Stimulated activated CD4-positive, alpha-beta T cell treated with anti-CD3 and anti-CD28 coated beads, Interleukin-1b, Interleukin-23, amount 100 ng/mL, for 4 hours (primary cell): ENCODE data around the gene CUL3.

Source experiments
- DNase-seq, 2 donors: peaks; one replicate each; pipeline ENCODE4 v3.0.0-alpha.2; 2020; ENCODE audit warnings: low read depth in 2 of 2

The CUL3 gene

DNA sequence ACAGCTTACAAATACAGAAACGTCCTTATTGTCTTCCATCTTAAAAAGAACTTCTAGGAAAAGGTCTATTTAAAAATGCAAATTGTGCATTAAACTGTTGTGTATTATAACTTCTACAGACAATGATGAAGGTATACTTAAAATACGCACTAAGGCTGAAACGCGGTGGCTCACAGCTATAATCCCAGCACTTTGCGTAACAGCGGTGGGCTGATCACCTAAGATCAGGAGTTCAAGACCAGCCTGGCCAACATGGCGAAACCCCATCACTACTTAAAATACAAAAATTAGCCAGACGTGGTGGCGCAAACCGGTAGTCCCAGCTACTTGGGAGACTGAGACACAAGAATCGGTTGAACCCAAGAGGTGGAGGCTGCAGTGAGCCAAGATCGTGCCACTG, 4.9 kb downstream of the CUL3 start:
- DNase-seq, result no peak

DNA sequence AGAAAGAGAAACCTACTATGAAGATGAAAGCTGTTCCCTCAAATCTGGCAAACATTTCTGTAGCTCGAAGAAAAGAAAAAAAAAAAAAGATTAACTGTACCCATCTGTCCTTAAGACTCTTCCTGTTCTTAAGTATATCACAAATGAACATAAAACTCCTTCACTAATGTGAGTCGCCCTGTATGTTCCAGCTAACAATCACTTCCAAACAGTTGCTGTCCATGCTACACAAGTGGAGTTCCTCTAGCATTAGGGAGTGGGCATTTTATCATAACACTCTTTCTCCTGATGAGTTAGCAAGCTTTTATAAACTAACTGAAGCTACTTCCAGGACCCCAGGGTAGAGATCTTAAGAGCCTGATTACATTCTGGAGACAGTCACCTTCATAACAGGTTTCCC, 5.8 kb downstream of the CUL3 start:
- no peak for DNase-seq

DNA sequence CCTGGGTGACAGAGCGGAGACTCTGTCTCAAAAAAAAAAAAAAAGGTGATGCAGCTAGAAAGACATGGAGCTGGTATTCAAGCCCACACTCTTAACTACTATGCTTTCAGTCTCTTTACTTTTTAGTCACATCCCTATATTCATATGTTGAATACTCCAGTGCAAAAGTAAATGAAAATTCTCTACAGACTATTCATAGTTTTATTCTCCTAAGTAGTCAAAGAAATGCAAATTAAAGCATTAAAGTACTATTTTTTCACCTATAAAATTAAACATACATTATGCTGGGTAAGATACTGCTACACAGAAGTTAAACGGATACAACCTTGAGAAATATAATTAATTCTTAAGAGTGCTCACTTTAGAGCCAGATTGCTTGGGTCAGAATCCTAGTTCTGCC, 7.6 kb downstream of the CUL3 start:
- no peak for DNase-seq

DNA sequence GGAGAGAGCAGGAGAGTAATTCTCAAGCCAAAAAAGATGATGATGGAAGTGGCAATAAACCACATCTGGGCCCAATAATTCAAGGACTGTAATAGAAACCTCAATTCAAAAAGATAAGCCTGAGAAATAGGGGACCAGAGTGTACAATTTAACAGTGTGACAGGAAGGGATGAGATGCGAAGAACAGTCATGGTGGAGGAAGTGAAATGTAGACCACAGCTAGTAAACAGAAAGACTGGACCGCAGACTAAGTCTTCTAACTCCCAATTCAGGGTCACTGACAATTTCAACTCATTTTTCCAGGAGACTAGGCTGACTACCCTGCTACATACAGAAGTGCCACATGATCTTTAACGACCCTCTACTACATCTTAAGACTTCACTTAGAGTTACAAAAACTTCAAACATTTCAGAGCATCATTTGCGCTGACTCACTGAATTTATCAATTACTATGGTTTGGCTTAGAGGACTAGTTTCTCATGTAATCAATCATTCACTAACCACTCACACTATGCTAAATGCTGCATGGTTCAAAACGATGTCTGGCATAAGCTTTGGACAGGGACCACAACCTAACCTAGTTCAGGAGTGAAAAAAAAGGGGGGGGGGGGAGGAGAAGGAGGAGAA, 9.0 kb downstream of the CUL3 start:
- no peak for DNase-seq

DNA sequence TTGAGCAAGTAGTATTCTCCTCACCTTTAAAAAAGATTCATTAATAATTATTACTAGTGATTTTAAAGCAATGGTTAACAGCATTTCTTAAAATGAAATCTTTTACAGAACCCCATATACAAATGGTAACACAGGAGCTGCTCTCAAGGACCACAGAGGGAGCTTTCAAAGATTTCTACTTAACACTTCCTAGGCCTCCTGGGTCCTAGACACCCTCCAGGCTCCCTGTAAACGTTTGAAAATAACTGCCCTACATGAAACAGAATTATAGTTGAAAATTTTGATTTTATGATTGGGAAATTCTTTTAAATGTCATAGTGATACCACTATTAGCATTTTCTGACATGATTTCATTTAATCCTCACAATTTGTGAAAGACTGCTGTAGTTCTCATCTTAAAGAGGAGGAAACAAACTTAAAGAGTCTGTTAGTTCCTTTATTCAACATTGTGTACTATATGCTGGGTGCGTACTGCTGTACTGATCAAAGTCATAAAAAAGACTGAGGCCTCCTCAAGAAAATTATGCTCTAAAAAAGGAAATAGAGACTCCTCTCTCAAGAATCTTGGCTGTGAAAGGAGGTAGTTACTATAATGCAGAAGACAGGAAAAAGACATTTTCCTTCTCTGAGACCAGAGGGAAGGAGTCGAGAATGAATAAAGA, 10.6 kb downstream of the CUL3 start:
- DNase-seq, result no peak

DNA sequence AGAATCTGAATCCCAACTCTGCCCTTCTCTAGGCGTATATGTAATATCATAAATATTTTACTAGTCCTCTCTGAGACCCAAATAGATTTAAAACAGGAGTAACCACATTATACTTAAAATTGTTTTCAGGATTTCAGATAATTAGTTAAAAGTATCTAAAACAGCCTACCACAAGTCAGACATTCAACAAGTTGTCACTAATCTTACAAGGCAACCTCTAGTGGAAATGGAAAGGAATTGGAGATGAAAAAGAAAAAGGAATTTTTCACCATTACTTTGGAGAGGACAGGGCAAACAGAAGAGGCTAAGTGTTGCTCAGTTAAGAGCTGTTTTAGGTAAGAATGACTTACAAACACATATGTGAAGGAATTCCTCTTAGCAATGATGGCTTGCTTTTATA, 11.4 kb downstream of the CUL3 start:
- DNase-seq, result no peak

DNA sequence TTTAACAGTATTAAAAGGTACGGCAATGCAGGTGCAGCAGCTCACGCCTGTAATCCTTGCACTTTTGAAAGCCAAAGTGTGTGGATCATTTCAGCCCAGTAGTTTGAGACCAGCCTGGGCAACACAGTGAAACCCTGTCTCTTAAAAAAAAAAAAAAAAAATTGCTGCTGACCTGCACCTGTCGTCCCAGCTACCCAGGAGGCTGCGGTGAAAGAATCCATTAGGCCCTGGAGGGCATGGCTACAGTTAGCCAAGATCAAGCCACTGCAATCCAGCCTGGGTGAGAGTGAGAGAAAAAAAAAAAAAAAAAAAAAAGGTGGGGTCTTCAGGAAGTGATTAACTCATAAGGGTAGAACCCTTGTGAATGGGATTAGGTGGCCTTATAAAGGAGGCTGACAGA, 12.8 kb downstream of the CUL3 start:
- no peak for DNase-seq

DNA sequence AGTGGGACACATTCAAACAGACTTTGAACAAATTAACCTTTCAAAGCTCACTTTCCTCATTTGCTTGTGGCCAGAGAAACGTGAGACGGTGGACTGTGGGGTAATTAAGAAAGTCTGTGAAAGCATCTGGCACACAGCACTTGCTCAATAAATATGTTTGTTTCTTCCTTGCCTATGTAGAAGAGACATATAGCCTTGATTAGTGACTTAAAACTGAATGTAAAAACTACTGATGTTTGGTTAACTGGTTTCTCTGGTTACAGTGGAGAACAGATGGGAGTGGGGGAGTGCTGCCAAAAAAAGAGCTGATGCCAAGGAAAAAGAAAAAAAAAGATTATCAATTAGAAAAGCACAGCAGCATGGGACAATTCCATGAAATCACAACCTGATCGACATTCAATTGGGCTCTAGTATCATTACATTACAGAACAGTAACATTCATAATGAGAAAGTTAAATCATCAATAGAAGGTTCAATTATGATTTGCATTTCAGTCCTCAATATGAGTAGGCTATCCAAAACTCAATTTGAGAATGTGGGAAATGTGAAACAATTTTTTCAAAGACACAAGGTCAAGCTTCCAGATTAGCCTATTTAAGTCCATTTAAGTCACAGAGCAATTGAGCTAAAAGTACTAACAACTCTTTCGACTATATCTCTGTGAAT, 14.7 kb downstream of the CUL3 start:
- DNase-seq, result no peak

DNA sequence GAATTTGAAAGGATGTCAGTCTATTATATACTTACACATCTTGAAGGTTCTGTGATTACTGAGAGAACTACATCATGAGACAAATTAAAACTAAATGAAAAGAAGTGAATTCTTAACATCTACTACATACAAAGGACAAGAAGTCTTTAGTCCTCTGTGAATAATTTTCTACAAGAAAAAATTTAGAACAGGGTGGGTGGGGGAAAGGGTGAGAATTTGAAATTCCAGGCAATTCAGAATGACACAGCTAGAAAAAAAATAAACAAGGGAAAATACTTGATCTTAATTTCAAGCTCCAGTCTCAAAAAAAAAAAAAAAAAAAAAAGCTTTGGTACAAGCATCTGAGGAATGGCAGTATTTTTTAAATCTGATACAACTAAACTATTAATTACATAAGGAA, 15.5 kb downstream of the CUL3 start:
- DNase-seq, result no peak

DNA sequence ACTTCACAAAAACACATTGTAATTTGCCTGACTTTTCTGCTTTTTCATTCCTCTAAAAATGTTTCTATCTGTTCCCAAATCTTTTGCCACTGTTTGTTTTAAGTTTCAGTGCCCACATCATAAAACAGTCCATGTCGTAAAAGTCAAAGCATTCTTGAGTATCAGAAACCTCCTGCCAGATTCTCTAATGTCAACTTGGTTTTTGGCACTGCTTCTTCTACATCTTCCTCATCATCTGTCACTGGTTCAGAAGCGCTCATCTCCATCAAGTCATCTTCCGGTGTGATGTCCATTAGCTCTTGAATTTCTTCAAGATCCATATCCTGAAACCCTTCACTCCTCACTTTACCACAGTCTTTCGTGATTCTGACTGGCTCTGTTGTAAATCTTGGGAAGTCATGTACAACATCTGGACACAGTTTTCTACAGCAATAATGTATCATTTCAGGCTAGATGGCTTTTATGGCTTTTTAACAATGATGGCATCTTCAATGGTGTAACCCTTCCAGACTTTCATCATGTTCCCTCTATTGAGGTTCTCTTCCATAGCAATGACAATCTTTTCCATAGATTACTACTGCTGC, 19.6 kb downstream of the CUL3 start:
- DNase-seq, result no peak

DNA sequence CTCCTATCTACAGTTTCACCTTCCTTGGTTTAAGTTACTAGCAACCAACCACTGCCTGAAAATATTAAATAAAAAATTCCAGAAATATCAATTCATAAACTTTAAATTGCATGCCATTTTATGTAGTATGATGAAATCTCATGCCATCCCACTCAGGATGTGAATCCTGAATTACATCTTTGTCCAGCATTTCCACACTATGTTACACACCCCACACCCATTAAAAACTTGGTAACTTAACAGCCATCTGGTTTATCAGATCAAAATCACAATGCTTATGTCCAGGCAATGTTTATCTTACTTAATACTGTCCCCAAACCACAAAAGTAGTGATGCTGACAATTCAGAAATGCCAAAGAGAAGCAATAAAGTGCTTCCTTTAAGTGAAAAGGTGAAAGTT, 21.6 kb downstream of the CUL3 start:
- no peak for DNase-seq

DNA sequence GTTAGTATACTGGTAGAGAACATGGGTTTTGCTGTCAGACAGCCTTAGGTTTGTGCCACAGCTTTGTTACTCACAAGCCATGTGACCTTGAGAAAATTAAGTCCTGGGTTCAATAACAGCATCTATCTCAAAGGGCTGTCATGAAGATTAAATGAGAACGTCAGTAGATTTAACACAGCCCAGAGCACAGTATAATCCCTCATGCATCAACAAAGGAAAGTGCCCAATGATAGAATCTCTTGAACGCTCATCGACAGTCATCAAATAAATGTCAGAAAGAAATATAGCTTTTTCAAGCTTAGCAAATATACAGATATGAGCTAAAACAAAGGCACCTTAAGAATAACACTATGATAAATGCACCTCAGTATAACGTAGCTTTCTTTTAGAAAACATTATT, 22.3 kb downstream of the CUL3 start:
- no peak for DNase-seq

DNA sequence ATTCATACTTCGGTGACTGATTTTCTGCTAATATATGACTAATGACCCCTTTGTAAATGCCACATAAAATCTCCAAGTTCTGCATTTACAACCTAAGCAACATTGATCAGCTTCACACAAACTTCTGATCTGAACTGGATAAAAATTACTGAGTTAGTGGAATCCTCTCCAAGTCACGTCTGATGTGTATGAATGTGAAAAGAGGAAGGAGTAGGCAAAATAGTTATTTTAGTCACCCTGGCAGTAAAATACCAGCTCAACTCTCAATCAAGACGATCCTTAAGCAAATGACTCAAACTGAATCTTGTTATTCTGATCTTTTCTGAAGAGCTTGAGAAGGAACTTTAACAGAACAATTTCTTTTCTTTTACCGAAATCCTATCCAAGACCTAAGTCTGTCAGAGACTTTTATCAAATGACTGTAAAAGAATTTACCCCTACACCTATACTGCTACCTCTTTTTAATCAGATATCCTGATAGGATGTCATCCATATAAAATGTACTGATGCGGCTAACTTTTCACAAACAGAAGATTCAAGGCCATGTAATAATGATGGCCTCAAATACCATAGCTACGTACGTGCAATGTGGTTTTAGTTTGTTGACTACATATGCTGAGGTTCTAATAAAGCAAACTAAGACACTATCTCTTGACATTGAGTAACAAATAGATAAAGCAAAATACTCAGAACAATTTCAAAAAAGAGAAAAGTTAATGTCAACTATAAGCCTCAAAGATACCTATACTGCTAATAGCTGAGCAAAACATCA, 23.7 kb downstream of the CUL3 start:
- DNase-seq, result no peak

DNA sequence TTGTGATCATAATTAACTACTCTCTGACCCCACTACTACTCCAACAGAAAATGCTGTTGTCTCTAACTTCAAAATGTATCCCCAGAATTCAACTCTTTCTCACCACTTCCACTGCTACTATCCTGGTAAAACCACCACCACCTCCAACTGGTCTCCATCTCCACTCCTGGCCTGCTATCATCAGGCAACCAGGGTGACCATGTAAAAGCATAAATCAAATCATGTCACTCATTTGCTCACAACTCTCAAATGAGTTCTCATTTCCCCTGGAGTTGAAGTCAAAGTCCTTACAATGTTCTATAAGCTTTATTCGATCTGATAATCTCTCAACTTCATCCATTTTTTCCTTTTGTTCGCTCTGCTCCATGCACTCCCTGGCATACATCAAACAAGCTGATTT, 24.6 kb downstream of the CUL3 start:
- no peak for DNase-seq

DNA sequence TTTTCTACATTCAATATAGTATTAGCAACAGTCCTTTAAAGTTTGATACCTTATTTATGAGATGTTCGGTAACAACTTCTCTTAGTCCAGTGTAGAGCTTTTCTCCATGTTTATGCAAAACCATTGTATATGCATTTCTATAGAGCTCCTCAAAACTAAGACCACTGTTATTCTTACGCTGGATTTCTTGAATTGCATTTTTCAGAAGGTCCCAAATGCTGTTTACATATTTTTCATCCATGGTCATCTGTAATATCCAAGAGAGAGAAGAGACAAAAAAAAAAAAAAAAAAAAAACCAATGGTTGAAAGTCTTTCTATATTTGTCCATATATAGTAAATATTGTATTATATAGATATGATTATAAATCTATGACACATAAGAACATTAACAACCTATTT, 27.6 kb downstream of the CUL3 start:
- DNase-seq, result no peak

DNA sequence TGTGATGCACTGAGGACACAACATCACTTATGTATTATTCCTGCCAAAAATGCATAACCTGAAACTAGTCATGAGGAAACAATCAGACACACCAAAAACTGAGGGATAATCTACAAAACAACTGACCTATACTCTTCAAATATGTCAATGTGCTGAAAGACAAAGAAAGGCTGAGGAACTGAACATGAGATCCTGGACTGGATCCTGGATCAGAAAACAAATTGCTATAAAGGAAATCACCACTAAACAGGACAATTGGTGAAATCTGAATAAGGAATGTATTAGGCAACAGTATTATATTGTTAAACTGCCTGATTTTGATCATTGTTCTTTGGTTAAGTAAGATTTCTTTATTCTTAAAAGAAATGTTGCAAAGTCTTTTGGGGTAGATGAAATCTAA, 28.8 kb downstream of the CUL3 start:
- DNase-seq, result no peak

DNA sequence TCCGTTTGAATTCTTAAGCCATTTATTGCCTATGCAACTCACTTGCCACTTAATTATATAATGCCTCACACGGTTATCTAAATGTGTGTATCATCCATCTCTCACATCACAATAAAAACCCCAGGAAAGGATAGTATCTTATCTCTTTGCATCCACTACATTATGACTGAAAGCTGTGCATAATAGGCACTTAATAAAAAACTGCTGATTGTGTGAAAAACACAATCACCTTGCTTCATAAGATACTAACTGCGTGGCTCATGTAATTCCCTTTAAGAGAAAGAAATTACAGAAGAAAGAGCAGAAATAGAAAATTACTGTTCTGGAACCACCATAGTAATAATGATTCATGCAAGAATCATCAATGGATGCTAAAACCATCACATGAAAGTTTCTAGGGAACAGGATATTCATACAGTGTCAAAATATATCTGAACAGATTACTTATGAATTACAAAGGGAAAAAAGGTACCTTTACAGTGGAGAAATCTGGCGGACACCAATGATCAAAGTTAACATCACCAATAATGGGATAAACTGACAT, 29.3 kb downstream of the CUL3 start:
- DNase-seq, result no peak

DNA sequence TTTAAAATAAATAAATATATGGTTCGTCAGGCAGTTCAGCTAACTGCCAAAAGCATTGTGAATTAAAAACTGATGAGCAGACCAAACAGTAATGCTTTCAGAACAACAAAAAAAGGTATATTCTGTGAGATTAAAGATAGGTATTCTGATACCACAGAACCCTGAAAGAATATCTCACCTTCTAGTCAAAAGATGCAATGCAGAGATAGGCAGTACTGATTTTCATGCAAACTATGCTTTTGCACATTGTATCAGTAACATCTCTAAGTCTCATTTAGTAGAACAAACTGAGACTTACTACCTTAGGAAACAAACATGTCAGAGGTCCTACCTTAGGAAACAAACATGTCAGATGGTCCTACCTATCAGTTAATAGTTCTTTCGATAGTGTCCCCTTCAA, 32.4 kb downstream of the CUL3 start:
- DNase-seq, result no peak

DNA sequence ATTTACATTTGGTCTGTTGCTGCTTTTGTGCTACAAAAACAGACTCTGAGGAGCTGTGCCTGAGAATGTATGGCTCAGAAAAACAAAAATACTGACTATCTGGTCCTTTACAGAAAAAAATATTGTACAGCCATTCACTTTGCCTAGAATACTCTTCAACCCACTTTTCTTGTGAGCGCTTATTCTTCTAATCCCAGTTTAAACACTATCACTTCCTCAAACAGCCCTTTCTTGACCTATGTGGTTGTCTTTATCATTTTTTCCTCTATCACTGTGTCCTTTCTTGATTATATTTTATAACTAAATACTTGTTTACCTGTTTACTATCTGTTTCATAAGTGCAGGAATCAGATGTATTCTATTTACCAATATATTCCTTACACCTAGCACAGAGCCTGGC, 33.5 kb downstream of the CUL3 start:
- DNase-seq, result no peak

DNA sequence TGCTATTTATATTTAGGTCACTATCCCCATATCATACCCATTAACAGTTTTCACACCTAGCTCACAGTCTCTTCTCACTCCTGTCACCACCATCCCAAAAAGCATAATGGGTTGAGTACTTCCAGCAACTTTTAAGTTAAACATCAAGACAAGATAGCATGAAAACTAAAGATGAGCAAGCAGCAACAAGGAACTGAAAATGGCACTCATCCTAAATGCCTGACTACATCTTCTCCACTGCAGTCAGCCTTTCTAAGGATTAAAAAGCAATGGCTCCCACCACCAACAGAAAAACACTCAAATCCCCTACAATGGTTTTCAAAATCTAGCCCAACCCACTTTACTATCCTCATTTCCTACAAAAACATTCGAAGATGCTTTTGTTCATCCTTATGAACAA, 38.2 kb downstream of the CUL3 start:
- no peak for DNase-seq

DNA sequence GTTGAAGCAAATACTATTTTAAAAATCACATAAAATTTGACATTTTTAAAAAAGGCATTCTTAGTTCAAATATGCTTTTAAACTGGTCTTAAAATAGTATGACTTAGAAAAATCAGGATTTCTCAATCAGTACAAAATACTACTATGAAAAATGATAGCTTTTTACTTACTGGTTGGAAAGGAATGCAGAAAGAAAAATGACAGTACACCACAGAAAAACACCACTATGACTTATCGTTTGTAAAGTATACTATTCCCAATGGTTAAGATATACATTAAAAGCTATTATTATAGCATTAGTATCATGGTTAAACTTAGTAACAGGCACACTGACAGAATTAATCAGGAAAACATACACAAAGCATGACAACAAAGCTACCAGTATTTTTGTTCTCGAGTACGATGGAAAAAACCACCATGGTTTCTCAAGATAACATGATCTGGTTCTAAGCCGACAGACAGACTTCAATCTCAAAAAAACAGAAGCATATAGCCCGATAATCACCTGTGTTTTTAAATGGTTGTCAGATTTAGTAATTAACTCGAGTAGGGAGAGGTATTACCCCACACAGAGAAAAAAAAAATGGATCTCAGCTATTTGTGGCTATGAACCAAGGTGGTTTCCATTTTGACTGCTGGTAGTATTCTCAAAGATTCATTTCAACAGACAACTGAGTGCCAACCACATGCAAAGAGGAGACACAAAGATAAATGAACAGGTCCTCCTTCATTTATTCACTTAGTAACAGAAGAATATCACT, 39.1 kb downstream of the CUL3 start:
- no peak for DNase-seq
